Left lung (tissue), 10 donors: Measurements from ENCODE around the gene RABEP1. TPM values are rescaled to one million over a fixed set of nuclear protein-coding genes. Genes with fewer than 3 reads are reported as not detected.

ENCODE experiments used
- ATAC-seq: fragments of 200-7000 bp; cut with Tn5 transposase; one replicate; pipeline ENCODE4 v1.9.1; 2020; ENCODE audit warnings: moderate library complexity
- DNase-seq, 4 donors: peaks; one replicate each; pipeline ENCODE4 v3.0.0-alpha.2; 2013 to 2020
- H3K27ac ChIP-seq, 2 donors: fragments of 200-600 bp; sonication (generic) in 1 of 2; one replicate each; pipeline versions ENCODE4 v1.5.0 to v1.8.0; 2020 to 2021
- H3K27me3 ChIP-seq, 2 donors: fragments of 200-600 bp; sonication (generic) in 1 of 2; one replicate each; pipeline versions ENCODE4 v1.5.0 to v1.8.0; 2020 to 2021
- H3K36me3 ChIP-seq, 2 donors: fragments of 200-600 bp; sonication (generic) in 1 of 2; one replicate each; pipeline versions ENCODE4 v1.5.0 to v1.8.0; 2020 to 2021
- H3K4me1 ChIP-seq, 2 donors: fragments of 200-600 bp; one replicate each; pipeline ENCODE4 v1.8.0; 2021
- H3K4me3 ChIP-seq, 2 donors: fragments of 200-600 bp; sonication (generic) in 1 of 2; one replicate each; pipeline versions ENCODE4 v1.5.0 to v1.8.0; 2020 to 2021; ENCODE audit warnings: mild to moderate bottlenecking in 1 of 2
- H3K9me3 ChIP-seq, 2 donors: fragments of 200-600 bp; sonication (generic) in 1 of 2; one replicate each; pipeline versions ENCODE4 v1.5.0 to v1.8.0; 2020 to 2021
- CTCF ChIP-seq, 2 donors: fragments of 200-600 bp; sonication (generic) in 1 of 2; IDR thresholded peaks; one replicate each; pipeline versions ENCODE4 v1.5.0 to v1.8.0; 2021; ENCODE audit warnings: antibody characterized with exemption in 2 of 2
- intact Hi-C, 2 donors: fragments of 100-400 bp; cut with DNase I; formaldehyde crosslinking; loops; one replicate each; pipeline versions ENCODE4 v1.11.2 to v1.14.2; 2022
- polyA plus RNA-seq, 6 donors: library from polyadenylated mRNA; unstranded; fragments of 120-200 nt; gene quantifications; one replicate each; pipeline ENCODE4 v1.2.1, GENCODE V29; 2013; ENCODE audit not compliant: insufficient read length in 6 of 6
- total RNA-seq, 2 donors: library from RNA; stranded (reverse); fragmentation: NEBNext Ultra II Directional; extraction: Animal tissue kit (Norgen Biotek cat#: 25700); gene quantifications; one replicate each; pipeline ENCODE4 v1.2.1, GENCODE V29; 2021
- donor health status: DM: no; HTN: yes; CAD: no.
- donor health status: DM: no; HTN: no; CAD: no.

RABEP1 gene
- total and polyA plus RNA-seq, 8 donors: 37.0 to 60.1 (median 55.6) TPM

- no peaks in the 10 kb centered on the region for H3K9me3 ChIP-seq
- H3K36me3 ChIP-seq: no peaks in the 10 kb centered on the region
- no peaks in the 10 kb centered on the region for H3K27me3 ChIP-seq
- no peak overlapping the region for H3K27ac ChIP-seq
- DNase-seq (no peak), ATAC-seq (no peak)
- H3K4me3 ChIP-seq: no peak overlapping the region
- intact Hi-C loops: no loop called here
- no peaks in the 10 kb centered on the region for H3K4me1 ChIP-seq
- no peak for TF ChIP-seq CTCF (IDR thresholded peaks at IDR 0.05)
Observed at GRCh38 chr17:5260542-5260941, 21.5 kb upstream of the RABEP1 start.

GRCh38 chr17:5262416-5262991, 19.6 kb upstream of the RABEP1 start:
- no peaks in the 10 kb centered on the region for H3K9me3 ChIP-seq
- ATAC-seq (no peak), DNase-seq (no peak)
- intact Hi-C loops: no loop called here
- TF ChIP-seq CTCF (IDR thresholded peaks at IDR 0.05): no peak
- H3K4me1 ChIP-seq: no peaks in the 10 kb centered on the region
- H3K27me3 ChIP-seq: no peaks in the 10 kb centered on the region
- no peak overlapping the region for H3K27ac ChIP-seq
- H3K36me3 ChIP-seq: no peaks in the 10 kb centered on the region
- H3K4me3 ChIP-seq: no peak overlapping the region

- no peaks in the 10 kb centered on the region for H3K4me1 ChIP-seq
- intact Hi-C loops: no loop called here
- ATAC-seq: no peak
- no peak overlapping the region for H3K27ac ChIP-seq
- no peak for TF ChIP-seq CTCF (IDR thresholded peaks at IDR 0.05)
- no peak overlapping the region for H3K4me3 ChIP-seq
- no peak for DNase-seq
- H3K9me3 ChIP-seq: no peaks in the 10 kb centered on the region
- H3K27me3 ChIP-seq: no peaks in the 10 kb centered on the region
- H3K36me3 ChIP-seq: no peaks in the 10 kb centered on the region
Observed at GRCh38 chr17:5263441-5263840, 18.6 kb upstream of the RABEP1 start.

- ATAC-seq (no peak), DNase-seq (no peak)
Observed at GRCh38 chr17:5264893-5265292, 17.2 kb upstream of the RABEP1 start.

More at GRCh38 chr17:5264893-5265292, 17.2 kb upstream of the RABEP1 start:
- no peaks in the 10 kb centered on the region for H3K9me3 ChIP-seq
- no peaks in the 10 kb centered on the region for H3K36me3 ChIP-seq
- H3K4me1 ChIP-seq: no peaks in the 10 kb centered on the region
- intact Hi-C loops: no loop called here
- H3K27me3 ChIP-seq: no peaks in the 10 kb centered on the region
- H3K4me3 ChIP-seq: no peak overlapping the region
- no peak for TF ChIP-seq CTCF (IDR thresholded peaks at IDR 0.05)
- no peak overlapping the region for H3K27ac ChIP-seq
